KMS-11 (cell line): ENCODE results near the gene CLC.

Source experiments
- H2AFZ ChIP-seq: fragments of 200-600 bp; sonication (generic); 2 replicates; pipeline ENCODE4 v1.6.1; 2016; ENCODE audit warnings: antibody characterized with exemption, mixed run types, low read depth
- H3K27ac ChIP-seq: fragments of 200-600 bp; sonication (generic); 2 replicates; pipeline ENCODE4 v1.6.1; 2016; ENCODE audit warnings: mild to moderate bottlenecking, mixed run types
- H3K27me3 ChIP-seq: fragments of 200-600 bp; sonication (generic); 2 replicates; pipeline ENCODE4 v1.6.1; 2017; ENCODE audit warnings: mild to moderate bottlenecking, low read depth, mixed run types, moderate library complexity; ENCODE audit not compliant: insufficient read depth
- H3K36me3 ChIP-seq: fragments of 200-600 bp; sonication (generic); 2 replicates; pipeline ENCODE4 v1.6.1; 2017; ENCODE audit warnings: mild to moderate bottlenecking, mixed run types; ENCODE audit not compliant: insufficient read depth
- H3K4me1 ChIP-seq: fragments of 200-600 bp; sonication (generic); 2 replicates; pipeline ENCODE4 v1.6.1; 2016; ENCODE audit warnings: mild to moderate bottlenecking, low read depth, mixed run types; ENCODE audit not compliant: poor library complexity, severe bottlenecking
- H3K4me2 ChIP-seq: fragments of 200-600 bp; sonication (generic); 2 replicates; pipeline ENCODE4 v1.7.0; 2016; ENCODE audit warnings: mild to moderate bottlenecking, mixed run types
- H3K4me3 ChIP-seq: fragments of 200-600 bp; sonication (generic); IDR thresholded peaks from 2 replicates; pipeline ENCODE4 v1.6.1; 2017; ENCODE audit warnings: low read depth, low read length, mixed read lengths; ENCODE audit not compliant: insufficient read depth
- H3K79me2 ChIP-seq: fragments of 200-600 bp; sonication (generic); 2 replicates; pipeline ENCODE4 v1.6.1; 2016; ENCODE audit warnings: low read depth, mixed run types; ENCODE audit not compliant: insufficient read depth
- H3K9ac ChIP-seq: fragments of 200-600 bp; sonication (generic); 2 replicates; pipeline ENCODE4 v1.6.1; 2016; ENCODE audit warnings: mild to moderate bottlenecking, mixed run types
- H4K20me1 ChIP-seq: fragments of 200-600 bp; sonication (generic); 2 replicates; pipeline ENCODE4 v1.6.1; 2016; ENCODE audit warnings: mild to moderate bottlenecking, mixed run types; ENCODE audit not compliant: insufficient read depth
- TF ChIP-seq, protein P1 (sequence below): fragments of 200-600 bp; sonication (generic); conservative IDR thresholded peaks from 2 replicates; pipeline ENCODE4 v1.6.1; 2017; ENCODE audit warnings: low read depth, mild to moderate bottlenecking, antibody characterized with exemption, low read length, moderate library complexity, mixed read lengths

The CLC gene

DNA sequence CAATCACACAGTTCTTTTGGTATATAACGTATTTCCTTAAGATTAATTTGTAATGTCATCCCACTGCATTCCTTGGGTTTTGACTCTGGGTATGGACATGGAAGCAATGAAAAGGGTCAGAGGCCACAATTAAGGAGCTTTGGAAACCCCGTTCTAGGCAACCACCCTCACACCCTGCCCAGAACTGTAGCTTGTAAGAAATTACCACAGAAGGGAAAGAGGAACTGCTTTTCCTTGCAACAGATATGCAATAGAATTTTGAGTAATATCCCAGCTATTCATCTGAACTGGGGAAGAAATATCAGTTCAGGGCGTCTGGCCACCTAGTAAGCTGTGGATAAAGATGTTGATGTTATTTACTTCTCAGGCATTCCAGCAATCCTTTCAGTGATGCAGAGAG, 985 bp upstream of the CLC start:
- H3K9ac ChIP-seq: no peak overlapping the region
- no peak overlapping the region for H2AFZ ChIP-seq
- H3K27me3 ChIP-seq: no peaks in the 10 kb centered on the region
- peaks cover 4% of the 10 kb centered on the region for H3K4me1 ChIP-seq
- no peak overlapping the region for H3K4me3 ChIP-seq
- H3K4me2 ChIP-seq: no peak overlapping the region
- no peaks in the 10 kb centered on the region for H3K36me3 ChIP-seq
- H4K20me1 ChIP-seq: no peaks in the 10 kb centered on the region
- no peaks in the 10 kb centered on the region for H3K79me2 ChIP-seq
- TF ChIP-seq, protein P1, sequence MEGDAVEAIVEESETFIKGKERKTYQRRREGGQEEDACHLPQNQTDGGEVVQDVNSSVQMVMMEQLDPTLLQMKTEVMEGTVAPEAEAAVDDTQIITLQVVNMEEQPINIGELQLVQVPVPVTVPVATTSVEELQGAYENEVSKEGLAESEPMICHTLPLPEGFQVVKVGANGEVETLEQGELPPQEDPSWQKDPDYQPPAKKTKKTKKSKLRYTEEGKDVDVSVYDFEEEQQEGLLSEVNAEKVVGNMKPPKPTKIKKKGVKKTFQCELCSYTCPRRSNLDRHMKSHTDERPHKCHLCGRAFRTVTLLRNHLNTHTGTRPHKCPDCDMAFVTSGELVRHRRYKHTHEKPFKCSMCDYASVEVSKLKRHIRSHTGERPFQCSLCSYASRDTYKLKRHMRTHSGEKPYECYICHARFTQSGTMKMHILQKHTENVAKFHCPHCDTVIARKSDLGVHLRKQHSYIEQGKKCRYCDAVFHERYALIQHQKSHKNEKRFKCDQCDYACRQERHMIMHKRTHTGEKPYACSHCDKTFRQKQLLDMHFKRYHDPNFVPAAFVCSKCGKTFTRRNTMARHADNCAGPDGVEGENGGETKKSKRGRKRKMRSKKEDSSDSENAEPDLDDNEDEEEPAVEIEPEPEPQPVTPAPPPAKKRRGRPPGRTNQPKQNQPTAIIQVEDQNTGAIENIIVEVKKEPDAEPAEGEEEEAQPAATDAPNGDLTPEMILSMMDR: no peak
- H3K27ac ChIP-seq: no peak overlapping the region

DNA sequence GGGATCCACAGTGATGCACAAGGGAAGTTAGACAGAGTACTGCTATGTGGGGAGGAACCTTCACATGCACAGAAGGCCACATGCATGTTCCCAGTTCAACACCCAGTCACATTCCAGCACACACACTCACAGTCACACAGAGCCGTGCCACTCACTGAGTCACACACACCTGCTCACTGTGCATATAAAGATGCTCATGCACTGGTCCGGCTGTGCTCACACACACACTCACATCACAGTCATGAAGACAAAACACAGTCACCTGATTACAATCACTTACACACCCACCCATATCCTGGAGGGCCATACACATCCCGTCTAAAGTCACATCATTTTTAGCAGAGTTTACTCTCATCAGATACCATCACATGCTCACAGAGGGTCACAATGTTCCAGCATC, 478 bp downstream of the CLC start:
- no peaks in the 10 kb centered on the region for H3K27me3 ChIP-seq
- peaks cover 4% of the 10 kb centered on the region for H3K4me1 ChIP-seq
- no peaks in the 10 kb centered on the region for H3K79me2 ChIP-seq
- TF ChIP-seq, protein P1: no peak
- H4K20me1 ChIP-seq: no peaks in the 10 kb centered on the region
- no peaks in the 10 kb centered on the region for H3K36me3 ChIP-seq
- no peak overlapping the region for H3K4me2 ChIP-seq
- H2AFZ ChIP-seq: no peak overlapping the region
- no peak overlapping the region for H3K9ac ChIP-seq
- H3K4me3 ChIP-seq: no peak overlapping the region
- H3K27ac ChIP-seq: no peak overlapping the region

DNA sequence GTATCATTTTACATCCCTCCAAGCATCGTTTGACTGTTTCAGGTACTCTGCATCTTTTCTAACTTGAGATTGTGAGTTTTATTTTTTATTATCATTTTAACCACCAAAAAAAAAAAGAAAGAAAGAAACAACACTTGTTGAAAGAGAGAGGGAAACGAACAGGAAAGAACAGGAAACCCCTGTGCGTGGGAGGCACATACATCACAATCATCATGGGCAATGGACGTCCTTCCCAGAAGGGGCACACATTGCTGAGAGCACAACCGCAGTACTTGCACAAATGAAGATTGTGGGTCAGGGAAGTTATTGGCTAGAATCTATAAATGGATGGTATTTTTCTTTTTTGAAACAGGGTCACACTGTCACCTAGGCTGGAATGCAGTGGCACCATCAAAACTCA, 1.7 kb downstream of the CLC start:
- Histone ChIP-seq H2AFZ (no peak overlapping the region), H3K36me3 (no peaks in the 10 kb centered on the region), H3K9ac (no peak overlapping the region), H3K27ac (no peak overlapping the region), H3K4me3 (no peak overlapping the region), H3K79me2 (no peaks in the 10 kb centered on the region), H3K4me2 (no peak overlapping the region), H3K27me3 (no peaks in the 10 kb centered on the region), H3K4me1 (peaks cover 4% of the 10 kb centered on the region), H4K20me1 (no peaks in the 10 kb centered on the region)
- TF ChIP-seq, protein P1: no peak

DNA sequence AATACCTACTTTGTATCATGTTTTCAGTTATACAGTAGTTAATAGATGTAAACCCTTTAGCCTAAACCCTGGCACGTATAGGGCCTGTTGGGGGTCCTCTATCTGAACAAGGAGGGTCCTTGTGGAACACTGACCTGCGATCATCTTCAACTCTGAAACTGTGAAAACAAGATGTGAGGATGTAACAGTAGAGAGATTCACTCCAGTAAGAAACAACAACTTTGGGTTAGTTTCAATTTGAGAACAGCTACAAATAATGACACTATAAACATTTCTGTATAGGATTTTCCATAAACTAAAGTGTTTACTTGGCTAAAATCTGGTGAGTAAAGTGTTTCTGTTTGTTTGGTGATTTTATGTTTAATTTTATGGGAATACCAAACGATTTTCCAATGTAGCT, 2.1 kb downstream of the CLC start:
- H3K79me2 ChIP-seq: no peaks in the 10 kb centered on the region
- no peak overlapping the region for H3K4me3 ChIP-seq
- TF ChIP-seq, protein P1: no peak
- H3K27me3 ChIP-seq: no peaks in the 10 kb centered on the region
- H3K4me2 ChIP-seq: no peak overlapping the region
- no peak overlapping the region for H3K9ac ChIP-seq
- no peaks in the 10 kb centered on the region for H3K36me3 ChIP-seq
- H3K27ac ChIP-seq: no peak overlapping the region
- H3K4me1 ChIP-seq: peaks cover 4% of the 10 kb centered on the region
- no peaks in the 10 kb centered on the region for H4K20me1 ChIP-seq
- no peak overlapping the region for H2AFZ ChIP-seq

DNA sequence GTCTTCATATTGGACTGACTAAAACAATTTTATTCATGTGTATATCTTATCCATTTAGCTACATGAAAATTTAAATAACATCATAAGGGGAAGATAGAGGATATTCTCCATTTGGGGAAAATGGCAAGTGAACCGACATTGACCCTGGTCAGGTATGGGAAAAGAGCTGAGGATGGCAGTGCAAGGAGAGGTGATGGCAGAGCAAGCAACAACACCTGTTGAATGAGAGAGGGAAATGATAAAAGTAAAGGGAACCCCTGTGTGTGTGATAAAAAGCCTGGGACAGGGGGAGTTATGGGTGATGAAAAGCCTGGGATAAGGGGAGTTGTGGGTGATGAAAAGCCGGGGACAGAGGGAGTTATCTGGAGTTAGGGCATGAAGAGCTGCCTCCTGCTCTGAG, 4.0 kb downstream of the CLC start:
- Histone ChIP-seq H3K4me2 (no peak overlapping the region), H2AFZ (no peak overlapping the region), H3K27ac (no peak overlapping the region), H3K4me1 (no peaks in the 10 kb centered on the region), H3K27me3 (no peaks in the 10 kb centered on the region), H3K79me2 (no peaks in the 10 kb centered on the region), H4K20me1 (no peaks in the 10 kb centered on the region), H3K4me3 (no peak overlapping the region), H3K9ac (no peak overlapping the region), H3K36me3 (no peaks in the 10 kb centered on the region)
- TF ChIP-seq, protein P1: no peak
